Renal pelvis (tissue), 12 donors: ENCODE measurements around the gene CNGA4. TPM values are rescaled to one million over a fixed set of nuclear protein-coding genes. Genes with fewer than 3 reads are reported as not detected.

Experiments used
- DNase-seq: peaks from one replicate; pipeline ENCODE4 v3.0.0-alpha.2; 2013
- long read RNA-seq, 16 experiments: transcript quantifications; one replicate each; lab custom pipeline, GENCODE V29; 2026
- polyA plus RNA-seq, 3 donors: library from polyadenylated mRNA; unstranded; fragments of 120-200 nt; gene quantifications; one replicate each; pipeline ENCODE4 v1.2.1, GENCODE V29; 2013; ENCODE audit not compliant: insufficient read length in 3 of 3

CNGA4 gene, protein sequence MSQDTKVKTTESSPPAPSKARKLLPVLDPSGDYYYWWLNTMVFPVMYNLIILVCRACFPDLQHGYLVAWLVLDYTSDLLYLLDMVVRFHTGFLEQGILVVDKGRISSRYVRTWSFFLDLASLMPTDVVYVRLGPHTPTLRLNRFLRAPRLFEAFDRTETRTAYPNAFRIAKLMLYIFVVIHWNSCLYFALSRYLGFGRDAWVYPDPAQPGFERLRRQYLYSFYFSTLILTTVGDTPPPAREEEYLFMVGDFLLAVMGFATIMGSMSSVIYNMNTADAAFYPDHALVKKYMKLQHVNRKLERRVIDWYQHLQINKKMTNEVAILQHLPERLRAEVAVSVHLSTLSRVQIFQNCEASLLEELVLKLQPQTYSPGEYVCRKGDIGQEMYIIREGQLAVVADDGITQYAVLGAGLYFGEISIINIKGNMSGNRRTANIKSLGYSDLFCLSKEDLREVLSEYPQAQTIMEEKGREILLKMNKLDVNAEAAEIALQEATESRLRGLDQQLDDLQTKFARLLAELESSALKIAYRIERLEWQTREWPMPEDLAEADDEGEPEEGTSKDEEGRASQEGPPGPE
- under 1 TPM; 0.23 to 0.82 (median 0.44) TPM for polyA plus RNA-seq
- long read RNA-seq, donor 1, result 0 reads
- long read RNA-seq, donor 2, result 0 reads
- long read RNA-seq, donor 3, result 0 reads
- long read RNA-seq, donor 4, result 0 reads
- long read RNA-seq, donor 5, result 0 reads
- long read RNA-seq, donor 6, result 0 reads
- long read RNA-seq, donor 7, result 0 reads
- long read RNA-seq, donor 8, result 0 reads
- long read RNA-seq, donor 9, result 0 reads
- long read RNA-seq, donor 10, result 0 reads
- long read RNA-seq, donor 11, result 0 reads
- long read RNA-seq, donor 12, result 0 reads
- long read RNA-seq, donor 13, result 0 reads
- long read RNA-seq, donor 14, result 0 reads
- long read RNA-seq, donor 15, result 0 reads
- long read RNA-seq, donor 16, result 0 reads

GRCh38 chr11:6238902-6239301, at the start of gene CNGA4:
Gene CNGA4, plus strand, starts transcription at chr11:6239089. Its CDS starts 118 bp downstream, at chr11:6239207.
- no peak for DNase-seq

GRCh38 chr11:6191742-6192141, 47.1 kb upstream of the CNGA4 start:
- no peak for DNase-seq

GRCh38 chr11:6194065-6194581, 44.8 kb upstream of the CNGA4 start:
- DNase-seq, result no peak

DNA sequence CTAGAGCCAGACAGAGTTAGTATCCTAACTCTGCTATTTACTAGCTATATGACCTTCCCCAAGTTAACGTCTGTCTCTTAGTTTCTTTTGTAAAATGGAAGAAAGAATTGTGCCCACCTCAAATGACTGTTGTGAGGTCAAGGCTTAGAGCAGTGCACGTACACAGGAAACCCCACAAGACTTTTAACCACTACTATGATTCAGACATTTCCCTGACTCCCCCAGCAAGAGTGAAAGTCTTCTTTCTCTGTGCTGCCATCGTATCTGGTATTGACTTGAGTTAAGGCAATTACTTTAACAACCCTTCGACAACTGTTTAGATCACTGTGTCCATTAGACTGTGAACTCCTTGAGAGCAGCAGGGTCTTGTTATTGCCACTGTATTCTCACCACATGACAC, 42.5 kb upstream of the CNGA4 start:
- no peak for DNase-seq

DNA sequence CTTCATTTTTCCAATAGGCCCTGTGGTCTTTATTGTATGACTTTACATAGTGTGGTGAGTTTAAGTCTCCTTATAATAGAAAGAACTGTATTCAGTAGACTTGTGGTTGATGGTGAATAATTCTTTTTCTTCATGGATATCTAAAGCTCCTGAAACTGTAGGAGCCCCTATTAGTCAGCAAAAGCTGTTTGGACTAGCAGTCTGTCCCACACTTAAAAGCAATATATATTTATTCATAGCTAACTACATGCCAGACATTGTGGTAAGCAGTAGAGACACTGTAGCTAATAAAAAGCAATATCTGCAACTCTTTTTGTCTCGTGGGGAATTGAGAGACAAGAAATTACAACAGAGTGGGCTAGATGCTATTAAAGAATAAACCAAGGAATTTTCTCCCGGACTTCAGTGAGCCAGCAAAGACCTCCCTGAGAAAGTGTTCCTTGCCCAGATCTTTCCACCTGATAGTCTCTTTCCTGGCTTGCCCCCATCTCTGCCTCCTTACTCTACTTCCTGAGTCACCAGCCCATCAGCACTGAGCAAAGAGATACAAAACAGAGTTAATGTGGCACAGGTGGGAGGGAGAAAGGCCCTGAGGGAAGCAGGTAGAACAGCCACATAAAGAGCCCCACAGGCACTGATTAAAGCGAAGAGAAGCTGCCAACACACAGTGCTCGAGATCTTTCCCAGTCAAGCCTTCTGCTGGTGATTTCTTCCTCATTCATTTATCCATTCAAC, 41.3 kb upstream of the CNGA4 start:
- no peak for DNase-seq

DNA sequence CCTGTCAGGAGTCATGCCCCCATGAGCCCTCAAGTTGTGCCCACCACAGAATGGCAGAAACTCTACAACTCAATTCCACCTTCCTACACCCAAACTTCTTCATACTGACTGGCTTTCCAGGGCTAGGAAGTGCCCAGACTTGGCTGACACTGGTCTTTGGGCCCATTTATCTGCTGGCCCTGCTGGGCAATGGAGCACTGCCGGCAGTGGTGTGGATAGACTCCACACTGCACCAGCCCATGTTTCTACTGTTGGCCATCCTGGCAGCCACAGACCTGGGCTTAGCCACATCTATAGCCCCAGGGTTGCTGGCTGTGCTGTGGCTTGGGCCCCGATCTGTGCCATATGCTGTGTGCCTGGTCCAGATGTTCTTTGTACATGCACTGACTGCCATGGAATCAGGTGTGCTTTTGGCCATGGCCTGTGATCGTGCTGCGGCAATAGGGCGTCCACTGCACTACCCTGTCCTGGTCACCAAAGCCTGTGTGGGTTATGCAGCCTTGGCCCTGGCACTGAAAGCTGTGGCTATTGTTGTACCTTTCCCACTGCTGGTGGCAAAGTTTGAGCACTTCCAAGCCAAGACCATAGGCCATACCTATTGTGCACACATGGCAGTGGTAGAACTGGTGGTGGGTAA, 39.6 kb upstream of the CNGA4 start, which contains the start of gene OR52W1:
TSS of gene OR52W1 (plus strand) at position 51 of the 637 bp plus-strand sequence. CDS start at position 51, 0 bp downstream.
- no peak for DNase-seq

DNA sequence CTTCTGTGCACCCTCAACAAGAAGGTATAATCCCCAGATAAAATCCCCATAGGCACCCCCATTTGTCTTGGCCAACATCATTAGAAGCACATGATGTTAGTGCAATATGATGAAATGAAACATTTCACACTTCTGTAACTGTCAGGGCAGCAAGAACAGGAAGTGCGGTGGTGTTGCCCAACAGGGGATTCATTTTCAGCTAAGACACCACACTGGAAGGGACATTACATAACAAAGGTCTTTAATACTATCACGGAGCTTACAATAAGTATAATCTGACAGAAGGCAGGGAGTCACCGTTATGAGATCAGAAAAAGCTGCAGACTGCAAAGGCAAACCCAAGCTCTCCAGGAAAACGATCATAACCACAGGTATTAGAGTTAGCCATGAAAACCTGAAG, 37.9 kb upstream of the CNGA4 start:
- DNase-seq, result no peak

DNA sequence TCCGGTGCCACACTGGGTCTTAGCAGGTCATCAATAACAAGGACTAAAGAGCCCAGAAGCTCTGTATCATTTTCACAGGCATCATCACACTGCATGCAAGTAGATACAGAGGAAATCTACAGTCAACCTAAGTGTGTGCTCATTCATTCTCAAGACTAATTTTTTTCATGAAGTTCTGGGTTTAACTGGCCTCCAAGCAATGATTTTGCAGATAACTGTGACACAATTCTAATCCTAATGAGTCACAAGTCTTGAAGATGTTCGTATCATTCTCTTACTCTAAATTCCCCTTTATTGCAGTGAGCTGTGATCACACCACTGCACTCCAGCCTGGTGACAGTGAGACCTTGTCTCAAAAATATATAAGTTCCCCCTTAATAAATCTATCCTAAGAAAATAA, 37.4 kb upstream of the CNGA4 start:
- DNase-seq, result no peak

- no peak for DNase-seq
Observed at GRCh38 chr11:6202041-6202440, 36.8 kb upstream of the CNGA4 start.

DNA sequence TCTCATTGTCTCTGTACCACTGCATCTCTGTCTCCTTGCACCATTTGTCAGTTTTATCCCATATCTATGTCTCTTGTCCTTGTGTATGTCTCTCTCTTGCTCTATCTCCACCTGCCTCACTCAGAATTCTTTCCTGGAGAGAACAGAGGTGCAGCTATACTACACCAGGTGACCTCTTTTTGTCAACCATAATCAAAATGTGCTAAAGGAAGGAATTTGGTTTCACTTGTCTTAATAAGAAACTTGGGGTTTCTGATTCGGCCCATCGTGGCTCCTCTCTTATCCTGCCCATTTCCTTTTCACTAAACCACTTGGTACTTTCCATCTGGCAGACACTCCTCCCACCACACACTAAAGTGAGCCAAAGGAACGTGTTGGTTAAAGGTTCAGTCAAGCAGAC, 35.6 kb upstream of the CNGA4 start:
- DNase-seq, result no peak

DNA sequence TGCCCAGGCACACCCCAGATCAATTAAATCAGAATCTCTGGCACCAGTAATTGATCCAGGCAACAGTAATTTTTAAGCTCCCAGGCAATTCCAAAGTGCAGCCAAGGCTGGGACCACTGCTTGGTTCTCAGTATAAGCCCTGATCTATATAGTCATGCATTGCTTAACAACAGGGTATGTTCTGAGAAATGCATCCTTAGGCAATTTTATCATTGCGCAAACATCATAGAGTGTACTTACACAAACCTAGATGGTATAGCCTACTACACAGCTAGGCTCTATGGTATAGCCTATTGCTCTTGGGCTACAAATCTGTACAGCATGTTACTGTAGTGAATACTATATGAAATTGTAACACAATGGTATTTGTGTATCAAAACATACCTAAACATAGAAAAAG, 34.2 kb upstream of the CNGA4 start:
- DNase-seq, result no peak

DNA sequence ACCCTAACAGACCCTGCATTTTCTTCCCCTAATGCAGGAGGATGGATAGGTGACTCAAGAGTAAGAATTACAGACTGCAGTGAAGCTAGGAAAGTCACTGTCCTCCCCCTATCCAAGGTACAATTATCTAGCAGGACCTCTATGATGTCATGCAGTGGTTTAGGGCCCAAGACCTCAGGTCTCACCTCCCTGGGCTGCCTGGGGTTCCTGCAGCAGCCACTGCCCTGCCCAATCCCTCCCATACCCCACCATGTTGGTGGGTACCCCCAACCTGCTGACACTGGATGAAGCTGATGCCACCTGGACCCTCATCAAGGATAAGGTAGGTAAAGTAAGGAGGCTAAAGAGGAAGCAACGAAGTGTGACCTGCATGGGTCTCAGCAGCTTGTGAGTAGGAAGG, 33.5 kb upstream of the CNGA4 start, which contains the start of gene C11orf42:
TSS of gene C11orf42 (plus strand) at position 192 of the 400 bp plus-strand sequence. CDS start at position 251, 59 bp downstream.
- DNase-seq, result no peak

DNA sequence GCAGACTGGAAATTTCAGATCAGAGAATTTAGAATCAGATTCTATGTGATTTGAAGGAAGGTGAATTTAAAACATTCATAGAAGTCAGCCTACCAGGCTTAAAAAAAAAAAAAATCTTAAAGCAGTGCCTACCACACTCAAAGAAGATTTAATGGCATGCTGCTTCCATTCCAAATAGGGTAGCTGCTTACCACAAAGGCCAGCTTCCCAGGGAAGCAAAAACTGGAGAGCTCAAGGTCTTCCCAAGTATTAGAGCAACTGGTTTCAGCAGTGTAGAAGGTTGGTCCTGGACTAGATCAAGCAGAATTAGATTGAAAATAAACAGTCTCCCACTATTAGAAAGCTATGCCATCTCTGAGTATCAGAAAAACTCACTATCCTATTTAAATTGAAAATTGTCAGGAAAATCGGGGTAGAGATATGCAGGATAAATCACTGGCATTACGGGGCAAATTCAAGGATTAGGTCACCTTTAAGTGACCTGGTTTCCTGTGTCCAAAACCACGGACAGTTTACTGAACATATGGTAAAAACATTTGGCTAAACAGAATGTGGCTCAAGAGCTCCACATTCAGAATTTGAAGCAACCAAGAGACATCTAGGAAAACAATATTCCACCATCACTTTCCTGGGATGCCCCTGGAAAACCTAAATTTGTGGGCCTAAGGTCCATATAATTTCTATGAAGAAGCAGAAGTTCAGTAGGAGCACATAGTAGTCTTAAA, 32.3 kb upstream of the CNGA4 start:
- DNase-seq, result no peak

DNA sequence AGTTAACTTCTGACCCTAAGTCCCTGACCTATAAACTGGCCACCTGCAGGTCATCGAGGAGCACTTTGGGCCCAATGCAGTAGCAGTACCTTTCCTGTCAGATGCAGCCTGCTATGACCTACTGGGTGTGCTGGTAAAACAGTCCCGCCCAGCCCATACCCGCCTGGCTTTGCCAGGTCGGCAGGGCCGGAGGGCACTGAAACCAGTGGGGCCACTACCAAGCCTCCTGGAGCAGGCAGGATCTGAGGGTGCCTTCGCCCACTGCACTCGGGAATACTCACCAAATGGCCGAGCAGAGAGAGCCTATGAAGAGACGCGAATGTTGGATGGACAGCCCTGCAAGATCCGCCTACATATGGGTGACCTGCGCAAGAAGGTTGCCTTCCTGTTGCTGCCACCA, 29.1 kb upstream of the CNGA4 start:
- no peak for DNase-seq

- no peak for DNase-seq
Observed at GRCh38 chr11:6210274-6210955, 28.5 kb upstream of the CNGA4 start.

DNA sequence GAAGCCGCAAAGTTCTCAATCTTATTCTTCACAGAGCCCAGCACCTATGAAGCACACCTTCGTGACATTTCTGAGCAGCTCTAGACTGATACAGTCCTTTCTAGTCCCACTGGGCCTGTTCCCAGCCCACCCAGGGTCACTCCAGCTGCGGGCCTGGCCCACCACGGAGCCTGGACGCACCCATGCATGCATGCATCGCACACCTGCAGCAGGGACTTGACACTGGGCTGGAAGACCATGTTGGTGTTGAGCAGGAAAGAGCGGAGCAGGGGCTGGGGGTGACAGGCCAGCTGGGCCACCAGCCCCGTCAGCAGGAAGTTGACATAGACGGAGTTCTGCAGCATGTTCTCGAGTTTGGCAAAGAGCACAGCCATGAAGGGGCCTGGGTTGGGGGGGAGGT, 24.4 kb upstream of the CNGA4 start:
- no peak for DNase-seq

- no peak for DNase-seq
Observed at GRCh38 chr11:6216501-6216900, 22.4 kb upstream of the CNGA4 start.

DNA sequence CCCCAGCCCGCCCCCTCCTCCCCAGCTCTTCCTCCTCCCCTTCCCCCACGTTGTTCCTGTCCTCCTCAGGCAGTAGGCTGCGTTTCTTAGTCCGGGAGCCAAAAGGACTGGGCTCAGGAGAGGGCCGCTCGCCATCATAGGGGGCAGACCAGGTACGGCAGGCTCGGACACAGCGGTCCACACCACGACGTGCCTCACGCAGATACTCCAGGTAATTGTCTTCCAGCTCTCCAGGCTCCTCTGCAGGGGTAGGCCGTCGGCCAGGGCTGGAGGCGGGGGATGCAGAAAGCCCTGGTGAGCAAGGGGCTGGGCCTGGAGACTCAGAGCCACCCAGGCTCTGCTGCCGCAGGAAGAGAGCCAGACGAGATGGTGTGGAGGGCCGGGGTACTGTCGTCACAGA, 21.2 kb upstream of the CNGA4 start:
- DNase-seq, result no peak

DNA sequence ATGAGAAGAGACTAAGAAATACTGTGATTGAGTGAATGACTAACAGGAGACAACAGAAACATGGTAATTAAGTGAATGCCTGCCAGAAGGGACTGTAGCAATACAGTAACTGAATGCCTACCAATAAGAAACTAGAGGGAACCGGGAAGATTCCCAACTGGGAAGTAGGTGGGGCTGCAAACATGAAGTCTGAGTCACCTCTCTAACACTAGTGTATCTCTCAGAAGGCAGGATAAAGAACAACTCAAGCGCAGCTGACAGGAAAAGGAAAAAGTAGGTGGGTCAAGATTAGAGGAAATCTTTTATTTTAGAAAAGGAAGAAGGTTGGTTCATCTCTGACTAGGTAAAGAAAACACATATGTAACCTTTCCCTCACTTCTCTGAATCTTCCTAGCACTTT, 19.5 kb upstream of the CNGA4 start:
- no peak for DNase-seq

- DNase-seq, result no peak
Observed at GRCh38 chr11:6223854-6224253, 15.0 kb upstream of the CNGA4 start.
